Naive thymus-derived CD8-positive, alpha-beta T cell (primary cell): Measurements from ENCODE around the gene CD24. TPM values are rescaled to one million over a fixed set of nuclear protein-coding genes. Genes with fewer than 3 reads are reported as not detected.
A peak's percentile ranks its signal among the peaks of the same experiment; 100 is the strongest.
"Not testable (repeated sequence)": the region's sequence is repeated elsewhere in the genome, so short reads cannot be mapped to it uniquely, and the experiment has no call there.

Source experiments
- ATAC-seq, 2 donors: fragments of 150-1000 bp; cut with Tn5 transposase in 1 of 2; sonication (Bioruptor Pico), chemical (Tn5 transposase) in 1 of 2; 1 replicate in 1 of 2; 2 replicates in 1 of 2; pipeline ENCODE4 v1.10.0; 2021; ENCODE audit warnings: mild to moderate bottlenecking in 2 of 2, moderate library complexity in 2 of 2
- POLR2A ChIA-PET: fragments of 350-600 bp; sonication (Branson Sonifier 250); formaldehyde crosslinking; loops from one replicate; lab custom pipeline; 2021; ENCODE audit warnings: antibody characterized with exemption; lab: Charles Lee
- DNase-seq, 10 donors: peaks; one replicate each; pipeline versions ENCODE4 v3.0.0 to v3.0.0-alpha.2; 2020 to 2022
- H3K27ac Mint-ChIP-seq, 10 donors: one replicate each; pipeline ENCODE4 v1.8.0; 2020 to 2022; ENCODE audit warnings: mild to moderate bottlenecking in 10 of 10, mixed read lengths in 10 of 10, moderate library complexity in 4 of 10, inconsistent platforms in 1 of 10
- H3K27me3 Mint-ChIP-seq, 5 donors: one replicate each; pipeline ENCODE4 v1.8.0; 2021 to 2022; ENCODE audit warnings: mixed read lengths in 5 of 5
- H3K36me3 Mint-ChIP-seq, 3 donors: one replicate each; pipeline ENCODE4 v1.8.0; 2020 to 2022; ENCODE audit warnings: mixed read lengths in 3 of 3, mild to moderate bottlenecking in 2 of 3, inconsistent platforms in 1 of 3
- H3K4me1 Mint-ChIP-seq, 4 donors: one replicate each; pipeline ENCODE4 v1.8.0; 2021 to 2022; ENCODE audit warnings: mixed read lengths in 4 of 4
- H3K4me3 Mint-ChIP-seq, 10 donors: one replicate each; pipeline ENCODE4 v1.8.0; 2020 to 2022; ENCODE audit warnings: mild to moderate bottlenecking in 10 of 10, mixed read lengths in 10 of 10, moderate library complexity in 6 of 10, inconsistent platforms in 1 of 10
- H3K9me3 Mint-ChIP-seq, 9 donors: one replicate each; pipeline ENCODE4 v1.8.0; 2020 to 2022; ENCODE audit warnings: mixed read lengths in 9 of 9, mild to moderate bottlenecking in 3 of 9, inconsistent platforms in 1 of 9, moderate library complexity in 1 of 9
- polyA plus RNA-seq, 3 donors: library from polyadenylated mRNA; unstranded; fragments of 300-500 nt; fragmentation: Illumina TruSeq; gene quantifications; one replicate each; pipeline ENCODE4 v1.2.3, GENCODE V29; 2021
- total RNA-seq, 8 experiments: library from RNA in 2 of 8; stranded (reverse) in 2 of 8; gene quantifications; one replicate each; pipeline ENCODE4 v1.2.3 and lab custom pipeline; 2021 to 2026

The CD24 gene
- total and polyA plus RNA-seq, 5 experiments from 2014 or later: 0.70 to 4.4 (median 3.4) TPM; not detected in 2

DNA sequence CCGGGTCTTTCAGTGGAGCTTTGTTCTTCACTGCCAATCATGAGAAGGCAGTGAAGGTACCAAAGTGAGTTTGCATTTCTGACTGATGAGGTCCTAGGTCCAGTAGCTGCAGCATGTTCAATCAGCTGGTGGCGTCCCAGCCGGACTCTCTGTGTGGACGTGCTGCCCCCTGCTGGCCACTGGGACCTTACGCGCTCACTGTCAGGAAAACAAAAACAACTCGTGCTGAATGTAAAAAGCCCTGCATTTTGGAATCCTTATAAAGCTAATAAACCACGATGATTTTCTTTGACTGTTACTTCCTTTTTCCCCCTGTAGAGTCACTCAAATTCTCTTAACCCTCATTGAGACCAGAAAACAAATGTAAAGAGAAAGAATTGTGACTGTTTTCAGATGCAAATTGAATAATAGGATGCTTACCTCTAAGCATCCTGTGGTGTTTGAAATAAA lies 4.9 kb upstream of the CD24 start:
- Mint-ChIP-seq H3K27ac (no peak overlapping the region), H3K4me1 (peaks cover 2 to 13% (median 6%) of the 10 kb centered on the region in 4 donors), H3K9me3 (no peaks in the 10 kb centered on the region), H3K27me3 (peaks cover 17 to 50% (median 31%) of the 10 kb centered on the region in 5 donors), H3K36me3 (no peaks in the 10 kb centered on the region), H3K4me3 (no peak overlapping the region)
- POLR2A ChIA-PET: no interaction called here
- DNase-seq: peak; percentile 48 to 83 (median 69)
- ATAC-seq: peak; percentile 49 to 75

DNA sequence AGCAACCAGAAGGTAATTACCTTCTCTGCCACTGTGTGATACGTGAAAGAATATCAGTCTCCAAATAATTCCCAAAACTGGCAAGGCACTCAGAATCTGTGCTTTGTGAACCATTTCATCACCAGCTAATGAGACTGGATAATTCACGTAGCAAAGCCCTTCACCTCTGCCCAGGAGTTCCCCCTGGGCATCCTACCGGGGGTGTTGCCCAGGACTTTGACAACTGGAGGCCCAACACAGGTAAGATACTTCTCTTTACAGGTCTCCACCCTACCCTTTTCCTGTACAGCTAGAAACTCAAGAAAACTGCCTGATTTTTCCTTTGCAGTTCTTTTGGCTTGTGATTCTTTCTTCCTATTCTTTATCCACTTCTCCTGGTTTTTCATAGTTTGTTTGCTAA lies 2.7 kb upstream of the CD24 start:
- Mint-ChIP-seq H3K4me3 (no peak overlapping the region), H3K36me3 (no peaks in the 10 kb centered on the region), H3K9me3 (no peaks in the 10 kb centered on the region), H3K27ac (peak overlapping the region in 1 of 10 donors; percentile 14), H3K27me3 (peaks cover 25 to 66% (median 38%) of the 10 kb centered on the region in 5 donors), H3K4me1 (peaks cover 7 to 27% (median 16%) of the 10 kb centered on the region in 4 donors)
- no peak for DNase-seq
- POLR2A ChIA-PET: no interaction called here
- ATAC-seq: no peak

DNA sequence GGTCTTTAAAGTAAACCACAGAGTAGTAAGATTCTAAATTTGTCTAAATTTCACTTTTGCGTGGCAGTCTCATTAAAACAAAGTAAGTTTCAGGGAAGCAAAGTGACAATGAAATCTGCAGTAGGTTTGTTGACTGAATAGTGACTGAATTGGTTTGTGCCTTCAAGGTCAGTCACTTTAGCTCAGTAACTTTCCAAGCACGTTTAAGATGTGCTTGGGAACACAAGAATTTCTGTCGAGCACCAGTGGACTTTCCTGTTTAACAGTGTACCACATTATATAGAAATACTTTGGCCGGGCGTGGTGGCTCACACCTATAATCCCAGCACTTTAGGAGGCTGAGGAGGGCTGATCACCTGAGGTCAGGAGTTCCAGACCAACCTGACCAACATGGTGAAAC lies 1.7 kb upstream of the CD24 start:
- ATAC-seq (no peak), DNase-seq (no peak)
- Mint-ChIP-seq H3K9me3 (no peaks in the 10 kb centered on the region), H3K36me3 (no peaks in the 10 kb centered on the region), H3K4me1 (peaks cover 7 to 31% (median 16%) of the 10 kb centered on the region in 4 donors), H3K4me3 (peak overlapping the region in 7 of 10 donors; percentile 52 to 79 (median 74)), H3K27ac (no peak overlapping the region), H3K27me3 (peaks cover 31 to 70% (median 44%) of the 10 kb centered on the region in 5 donors)
- POLR2A ChIA-PET: no interaction called here

DNA sequence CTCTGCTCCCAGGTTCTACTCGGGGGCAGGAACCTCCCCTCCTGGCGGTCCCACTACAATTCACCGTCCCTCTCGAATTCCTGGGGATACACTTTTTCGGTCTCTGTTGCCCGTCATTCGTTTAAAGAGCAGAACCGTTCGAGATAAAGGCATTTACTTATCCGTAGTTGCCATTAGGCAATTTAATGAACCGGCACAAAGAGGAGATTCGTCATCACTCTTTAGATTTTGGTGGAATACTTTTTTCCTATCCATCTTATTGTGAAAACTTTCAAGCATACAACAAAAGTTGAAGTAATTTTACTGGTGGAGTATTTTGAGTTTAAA lies 1.2 kb upstream of the CD24 start:
- no peaks in the 10 kb centered on the region for H3K36me3 Mint-ChIP-seq
- H3K4me1 Mint-ChIP-seq: peaks cover 7 to 31% (median 16%) of the 10 kb centered on the region in 4 donors
- peaks cover 31 to 70% (median 44%) of the 10 kb centered on the region in 5 donors for H3K27me3 Mint-ChIP-seq
- H3K4me3 Mint-ChIP-seq: peak overlapping the region; percentile 40 to 79 (median 68)
- no peak overlapping the region for H3K27ac Mint-ChIP-seq
- ATAC-seq: no peak
- no peak for DNase-seq
- POLR2A ChIA-PET: no interaction called here
- no peaks in the 10 kb centered on the region for H3K9me3 Mint-ChIP-seq

DNA sequence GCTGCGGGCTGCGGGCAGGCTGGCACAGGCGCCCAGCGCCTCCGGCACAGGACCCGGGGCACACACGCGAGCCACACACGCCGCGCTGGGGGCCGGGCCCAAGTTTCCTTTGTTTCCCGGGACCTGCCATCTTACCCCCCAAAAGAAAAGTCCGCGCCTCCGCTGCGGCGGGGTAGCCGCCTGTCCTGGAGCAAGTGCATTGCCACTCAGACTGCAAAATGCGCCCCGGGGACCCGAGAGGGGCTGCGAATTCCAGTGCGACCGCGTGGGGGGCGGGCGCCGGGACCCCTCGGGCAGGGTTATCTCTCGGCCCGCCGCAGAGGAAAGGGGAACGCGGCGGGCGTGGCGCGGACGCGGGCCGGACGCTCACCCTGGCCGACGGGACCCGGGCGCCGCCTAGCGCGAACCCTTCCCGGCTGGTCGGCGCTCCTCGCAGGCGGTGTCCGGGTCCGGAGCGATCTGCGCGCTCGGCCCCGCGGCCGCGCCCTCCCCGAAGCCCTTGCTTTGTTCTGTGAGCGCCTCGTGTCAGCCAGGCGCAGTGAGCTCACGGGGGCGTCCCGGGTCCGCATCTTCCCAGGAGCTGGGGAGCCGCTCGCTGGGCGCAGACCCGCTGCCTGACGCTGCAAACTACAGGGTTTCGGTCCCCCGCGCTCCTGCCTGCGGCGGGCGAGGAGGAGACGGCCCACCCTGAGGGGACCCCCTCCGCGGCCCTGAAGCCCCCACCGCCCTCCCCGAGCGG lies 639 bp upstream of the CD24 start:
- DNase-seq: no peak

DNA sequence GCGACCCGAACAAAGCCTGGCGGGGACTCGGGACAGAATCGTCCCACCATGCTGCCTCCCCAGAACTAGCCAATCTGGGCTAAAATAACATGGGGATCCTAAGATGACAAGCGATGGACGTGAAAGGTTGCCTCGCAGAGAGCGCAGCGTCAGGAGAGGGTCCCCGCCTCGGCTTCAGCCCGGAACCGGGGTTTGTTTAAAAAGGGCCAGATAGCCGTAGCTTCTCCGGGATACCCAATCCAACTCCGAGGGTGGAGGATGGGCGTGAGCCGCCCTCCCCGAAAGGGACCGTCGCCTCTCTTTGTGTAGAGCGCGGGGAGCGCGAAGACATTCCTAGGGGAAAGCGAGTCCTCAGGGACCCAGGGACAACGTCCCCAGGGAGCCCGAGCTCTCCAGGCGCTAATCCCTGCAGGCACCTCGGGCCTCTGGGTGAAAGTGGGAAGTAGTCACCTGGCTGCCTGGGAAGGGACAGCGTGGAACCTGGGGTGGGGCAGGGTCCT lies 643 bp downstream of the CD24 start:
- H3K27ac Mint-ChIP-seq: no peak overlapping the region
- POLR2A ChIA-PET: no interaction called here
- peak overlapping the region; percentile 59 to 84 (median 77) for H3K4me3 Mint-ChIP-seq
- ATAC-seq (no peak), DNase-seq (no peak)
- peaks cover 4 to 26% (median 13%) of the 10 kb centered on the region in 4 donors for H3K4me1 Mint-ChIP-seq
- H3K9me3 Mint-ChIP-seq: no peaks in the 10 kb centered on the region
- H3K27me3 Mint-ChIP-seq: peaks cover 36 to 73% (median 45%) of the 10 kb centered on the region in 5 donors
- no peaks in the 10 kb centered on the region for H3K36me3 Mint-ChIP-seq

More for the DNA sequence above, 639 bp upstream of the CD24 start:
- no peaks in the 10 kb centered on the region for H3K36me3 Mint-ChIP-seq
- peaks cover 7 to 31% (median 16%) of the 10 kb centered on the region in 4 donors for H3K4me1 Mint-ChIP-seq
- POLR2A ChIA-PET: no interaction called here
- H3K27ac Mint-ChIP-seq: no peak overlapping the region
- H3K4me3 Mint-ChIP-seq: peak overlapping the region; percentile 28 to 79 (median 62)
- H3K9me3 Mint-ChIP-seq: no peaks in the 10 kb centered on the region
- H3K27me3 Mint-ChIP-seq: peaks cover 31 to 72% (median 42%) of the 10 kb centered on the region in 5 donors
- peak; percentile 33 to 43 for ATAC-seq

DNA sequence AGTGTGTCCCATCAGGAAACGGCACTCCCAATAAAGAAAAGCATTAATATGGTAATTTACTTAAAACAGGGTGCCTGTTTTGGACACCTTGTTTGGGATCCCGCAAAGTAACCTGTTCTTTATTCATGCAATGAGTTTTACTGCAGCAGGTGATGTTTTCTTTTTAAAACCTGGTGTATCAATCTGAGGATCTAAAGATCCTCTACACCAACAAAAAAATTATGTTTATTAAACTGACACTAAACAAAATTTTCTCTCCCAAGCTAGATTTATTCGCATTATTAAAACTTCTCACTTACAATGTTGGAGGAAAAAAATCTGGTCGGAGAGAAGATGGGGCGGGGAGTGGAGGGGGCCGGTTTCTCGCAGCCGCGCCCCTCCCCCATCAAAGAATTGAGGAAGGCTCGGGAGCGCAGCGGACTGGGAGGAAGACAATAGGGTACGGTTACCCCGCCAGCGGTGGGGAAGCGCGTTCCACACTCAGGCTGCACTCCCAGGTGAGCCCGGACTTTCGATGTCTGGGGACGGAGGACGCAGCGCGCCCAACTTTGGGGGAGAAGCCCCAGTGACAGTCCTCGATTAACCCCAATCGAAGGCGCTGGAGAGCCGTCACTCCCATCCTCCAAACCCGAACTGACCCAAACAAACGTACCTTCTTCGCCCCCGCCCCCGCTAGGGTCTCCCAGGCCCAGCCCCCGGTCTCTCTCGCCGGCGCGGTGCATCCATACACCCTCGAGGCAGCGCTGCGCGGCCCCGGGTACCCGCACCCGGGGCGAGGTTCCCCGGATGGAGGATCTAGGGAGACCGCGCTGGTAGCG lies 1.3 kb downstream of the CD24 start:
- Mint-ChIP-seq H3K4me3 (peak overlapping the region; percentile 24 to 84 (median 77)), H3K9me3 (no peaks in the 10 kb centered on the region), H3K4me1 (peaks cover 4 to 26% (median 13%) of the 10 kb centered on the region in 4 donors), H3K27me3 (peaks cover 36 to 73% (median 45%) of the 10 kb centered on the region in 5 donors), H3K36me3 (no peaks in the 10 kb centered on the region), H3K27ac (no peak overlapping the region)
- no peak for DNase-seq
- peak in 1 of 2 donors; percentile 24 for ATAC-seq
- POLR2A ChIA-PET: no interaction called here

DNA sequence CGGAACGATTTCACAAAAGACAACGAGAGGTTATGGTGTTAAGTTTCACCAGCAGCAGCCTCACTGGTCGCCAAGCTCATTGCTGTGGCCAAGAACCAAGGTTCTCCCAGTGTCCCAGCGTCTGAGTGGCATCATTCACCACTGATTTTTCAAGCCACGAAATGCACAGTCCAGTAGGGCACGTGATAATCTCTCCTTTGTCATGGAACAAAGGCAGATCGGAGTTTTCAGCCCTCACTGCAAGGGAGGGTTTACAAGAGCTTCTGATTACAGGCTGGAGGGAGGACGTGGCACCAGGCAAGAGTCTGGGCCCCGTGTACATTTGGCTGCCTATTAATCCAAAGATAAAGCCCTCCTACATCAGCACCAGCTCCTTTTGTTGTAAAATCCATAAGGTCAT lies 2.0 kb downstream of the CD24 start:
- H3K27ac Mint-ChIP-seq: no peak overlapping the region
- peaks cover 34 to 75% (median 44%) of the 10 kb centered on the region in 5 donors for H3K27me3 Mint-ChIP-seq
- H3K4me1 Mint-ChIP-seq: peaks cover 4 to 26% (median 13%) of the 10 kb centered on the region in 4 donors
- no peaks in the 10 kb centered on the region for H3K36me3 Mint-ChIP-seq
- POLR2A ChIA-PET: no interaction called here
- DNase-seq (no peak), ATAC-seq (no peak)
- H3K4me3 Mint-ChIP-seq: peak overlapping the region in 6 of 10 donors; percentile 5 to 84 (median 55)
- H3K9me3 Mint-ChIP-seq: no peaks in the 10 kb centered on the region

DNA sequence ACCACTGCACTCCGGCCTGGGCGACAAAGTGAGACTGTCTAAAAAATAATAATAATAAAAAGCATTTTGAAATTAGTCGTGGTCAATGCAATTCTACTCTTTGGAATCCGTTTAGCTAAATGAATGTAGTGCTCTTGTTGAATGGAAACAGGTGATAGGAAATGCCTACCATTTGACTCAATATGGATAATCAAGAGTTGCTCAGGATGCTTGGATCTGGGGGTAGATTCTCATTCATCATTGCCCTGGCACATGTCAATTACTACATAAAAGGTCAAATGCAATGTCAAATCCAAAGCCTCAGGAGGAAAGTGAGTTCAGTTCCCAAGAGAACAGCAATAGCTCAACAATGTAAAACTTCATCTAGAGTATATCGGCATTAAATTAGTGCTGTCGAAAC lies 3.8 kb downstream of the CD24 start:
- Mint-ChIP-seq H3K4me1 (peaks cover 4 to 20% (median 12%) of the 10 kb centered on the region in 4 donors), H3K27me3 (peaks cover 28 to 85% (median 47%) of the 10 kb centered on the region in 5 donors)
- H3K27ac Mint-ChIP-seq, ATAC-seq, DNase-seq, H3K36me3 Mint-ChIP-seq, H3K4me3 Mint-ChIP-seq, H3K9me3 Mint-ChIP-seq, POLR2A ChIA-PET: not testable (repeated sequence)

DNA sequence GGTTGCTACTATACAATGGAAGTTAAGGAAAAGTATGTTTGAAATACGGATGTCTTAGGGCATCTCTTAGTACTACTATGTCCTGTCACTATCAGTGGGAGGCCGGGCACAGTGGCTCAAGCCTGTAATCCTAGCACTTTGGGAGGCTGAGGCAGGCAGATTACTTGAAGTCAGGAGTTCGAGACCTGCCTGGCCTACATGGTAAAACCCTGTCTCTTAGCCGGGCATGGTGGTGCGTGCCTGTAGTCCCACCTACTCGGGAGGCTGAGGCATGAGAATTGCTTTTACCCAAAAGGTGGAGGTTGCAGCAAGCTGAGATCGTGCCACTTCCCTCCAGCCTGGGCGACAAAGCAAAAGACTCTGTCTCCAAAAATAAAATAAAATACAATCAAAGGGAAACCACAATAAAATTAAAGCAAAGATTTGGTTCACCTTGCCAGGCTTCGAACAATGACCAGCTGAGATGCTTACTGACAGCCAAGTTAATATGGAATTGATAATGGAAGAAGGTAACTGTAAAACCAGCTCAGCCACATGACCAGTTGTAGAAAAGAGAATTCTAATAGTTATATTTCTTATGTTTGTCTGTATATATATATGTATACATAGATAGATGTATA lies 6.5 kb downstream of the CD24 start:
- H3K4me3 Mint-ChIP-seq: no peak overlapping the region
- DNase-seq: no peak
- H3K36me3 Mint-ChIP-seq: peaks cover 0 to 6% (median 0%) of the 10 kb centered on the region in 3 donors
- peaks cover 0 to 4% (median 0%) of the 10 kb centered on the region in 9 donors for H3K9me3 Mint-ChIP-seq
- peaks cover 24 to 72% (median 37%) of the 10 kb centered on the region in 5 donors for H3K27me3 Mint-ChIP-seq
- peaks cover 0 to 12% (median under 1%) of the 10 kb centered on the region in 4 donors for H3K4me1 Mint-ChIP-seq
- ATAC-seq: no peak
- H3K27ac Mint-ChIP-seq: no peak overlapping the region
- POLR2A ChIA-PET: no interaction called here

DNA sequence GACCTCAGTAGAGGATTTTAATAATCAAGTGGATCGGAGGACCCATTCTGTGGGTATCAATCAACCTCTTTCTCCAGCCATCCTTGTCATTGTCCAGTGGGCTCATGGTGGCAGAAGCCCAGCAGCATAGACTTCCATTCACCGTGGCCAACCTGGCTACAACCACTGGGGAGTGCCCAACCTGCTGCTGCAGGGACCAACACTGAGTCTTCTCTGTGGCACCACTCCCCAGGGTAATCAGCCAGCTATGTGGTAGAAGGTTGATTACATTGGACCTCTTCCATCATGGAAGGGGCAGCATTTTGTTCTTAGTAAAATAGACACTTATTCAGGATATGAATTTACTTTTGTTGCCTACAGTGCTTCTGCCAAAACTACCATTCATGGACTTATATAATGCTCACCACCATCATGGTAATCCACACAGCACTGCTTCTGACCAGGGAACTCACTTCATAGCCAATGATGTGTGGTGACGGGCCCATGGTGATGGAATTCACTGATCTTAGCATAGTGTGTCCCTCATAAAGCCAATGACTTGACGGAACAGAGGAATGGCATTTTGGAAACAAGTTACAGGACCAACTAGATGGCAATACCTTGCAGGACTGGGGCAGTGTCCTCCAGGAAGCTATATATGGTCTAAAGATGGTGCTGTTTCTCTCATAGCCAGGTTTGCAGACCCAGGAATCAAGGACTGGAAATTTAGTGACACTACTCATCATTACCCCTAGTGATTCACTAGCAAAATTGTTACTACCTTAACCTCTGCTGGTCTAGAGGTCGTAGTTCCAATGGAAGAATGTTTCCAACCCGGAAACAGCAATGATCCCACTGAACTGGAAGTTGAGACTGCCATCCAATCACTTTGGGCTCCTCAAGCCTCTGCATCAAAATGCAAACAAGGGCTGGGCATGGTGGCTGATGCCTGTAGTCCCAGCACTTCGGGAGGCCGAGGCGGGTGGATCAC lies 7.6 kb downstream of the CD24 start:
- DNase-seq: no peak
- Mint-ChIP-seq H3K4me3 (no peak overlapping the region), H3K4me1 (peaks cover 0 to 1% (median 0%) of the 10 kb centered on the region in 4 donors), H3K36me3 (peaks cover 0 to 6% (median 0%) of the 10 kb centered on the region in 3 donors), H3K9me3 (peaks cover 0 to 4% (median 0%) of the 10 kb centered on the region in 9 donors), H3K27me3 (peaks cover 15 to 61% (median 26%) of the 10 kb centered on the region in 5 donors), H3K27ac (no peak overlapping the region)
- ATAC-seq: no peak
- POLR2A ChIA-PET: no interaction called here
